ENCODE data around the gene TESK2.

TESK2 gene

DNA sequence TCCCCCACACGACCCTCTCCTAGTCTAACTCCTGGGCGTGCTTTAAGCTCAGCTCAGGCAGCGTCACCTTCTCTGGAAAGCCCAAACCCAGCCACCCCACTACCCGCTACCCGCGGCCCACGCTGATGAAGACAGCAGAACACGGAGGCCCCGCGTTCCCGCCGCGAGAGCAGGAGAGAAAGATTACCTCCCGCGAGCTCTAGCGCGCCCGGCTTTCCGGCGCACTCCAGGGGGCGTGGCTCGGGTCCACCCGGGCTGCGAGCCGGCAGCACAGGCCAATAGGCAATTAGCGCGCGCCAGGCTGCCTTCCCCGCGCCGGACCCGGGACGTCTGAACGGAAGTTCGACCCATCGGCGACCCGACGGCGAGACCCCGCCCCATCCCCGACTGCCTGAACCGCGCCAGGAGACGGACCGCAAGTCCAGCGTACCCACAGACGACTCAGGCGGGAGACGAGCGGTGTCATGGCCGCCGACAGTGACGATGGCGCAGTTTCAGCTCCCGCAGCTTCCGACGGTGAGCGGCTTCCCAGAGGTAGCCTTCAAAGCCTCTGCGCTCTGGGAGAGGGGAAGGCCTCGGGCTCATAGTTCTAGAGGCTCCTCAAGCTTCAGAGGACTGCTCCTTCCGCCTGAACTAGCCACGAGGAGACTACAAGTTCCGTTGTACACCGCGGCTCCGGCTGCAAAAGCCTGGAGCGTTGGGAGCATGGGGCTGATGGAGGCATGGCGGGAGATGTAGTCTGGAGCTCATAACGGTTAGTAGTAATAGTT, 151.0 kb downstream of the TESK2 start, which contains the start of the genes MUTYH and TOE1:
Gene MUTYH, minus strand, starts transcription at position 652 of the 770 bp plus-strand sequence. CDS start 5,935 bp downstream, outside the sequence.
Gene TOE1, plus strand, starts transcription at position 382 of the 770 bp plus-strand sequence. Its CDS starts 83 bp downstream, at position 465.
- H3K4me3 ChIP-seq (replicated peaks; ENCODE audit: low read depth, low read length): peak within 1 kb of the TSS; percentile 68
- TF ChIP-seq, protein P1, sequence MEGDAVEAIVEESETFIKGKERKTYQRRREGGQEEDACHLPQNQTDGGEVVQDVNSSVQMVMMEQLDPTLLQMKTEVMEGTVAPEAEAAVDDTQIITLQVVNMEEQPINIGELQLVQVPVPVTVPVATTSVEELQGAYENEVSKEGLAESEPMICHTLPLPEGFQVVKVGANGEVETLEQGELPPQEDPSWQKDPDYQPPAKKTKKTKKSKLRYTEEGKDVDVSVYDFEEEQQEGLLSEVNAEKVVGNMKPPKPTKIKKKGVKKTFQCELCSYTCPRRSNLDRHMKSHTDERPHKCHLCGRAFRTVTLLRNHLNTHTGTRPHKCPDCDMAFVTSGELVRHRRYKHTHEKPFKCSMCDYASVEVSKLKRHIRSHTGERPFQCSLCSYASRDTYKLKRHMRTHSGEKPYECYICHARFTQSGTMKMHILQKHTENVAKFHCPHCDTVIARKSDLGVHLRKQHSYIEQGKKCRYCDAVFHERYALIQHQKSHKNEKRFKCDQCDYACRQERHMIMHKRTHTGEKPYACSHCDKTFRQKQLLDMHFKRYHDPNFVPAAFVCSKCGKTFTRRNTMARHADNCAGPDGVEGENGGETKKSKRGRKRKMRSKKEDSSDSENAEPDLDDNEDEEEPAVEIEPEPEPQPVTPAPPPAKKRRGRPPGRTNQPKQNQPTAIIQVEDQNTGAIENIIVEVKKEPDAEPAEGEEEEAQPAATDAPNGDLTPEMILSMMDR (IDR thresholded peaks at IDR 0.05; ENCODE audit: low read length, missing control alignments): no peak

DNA sequence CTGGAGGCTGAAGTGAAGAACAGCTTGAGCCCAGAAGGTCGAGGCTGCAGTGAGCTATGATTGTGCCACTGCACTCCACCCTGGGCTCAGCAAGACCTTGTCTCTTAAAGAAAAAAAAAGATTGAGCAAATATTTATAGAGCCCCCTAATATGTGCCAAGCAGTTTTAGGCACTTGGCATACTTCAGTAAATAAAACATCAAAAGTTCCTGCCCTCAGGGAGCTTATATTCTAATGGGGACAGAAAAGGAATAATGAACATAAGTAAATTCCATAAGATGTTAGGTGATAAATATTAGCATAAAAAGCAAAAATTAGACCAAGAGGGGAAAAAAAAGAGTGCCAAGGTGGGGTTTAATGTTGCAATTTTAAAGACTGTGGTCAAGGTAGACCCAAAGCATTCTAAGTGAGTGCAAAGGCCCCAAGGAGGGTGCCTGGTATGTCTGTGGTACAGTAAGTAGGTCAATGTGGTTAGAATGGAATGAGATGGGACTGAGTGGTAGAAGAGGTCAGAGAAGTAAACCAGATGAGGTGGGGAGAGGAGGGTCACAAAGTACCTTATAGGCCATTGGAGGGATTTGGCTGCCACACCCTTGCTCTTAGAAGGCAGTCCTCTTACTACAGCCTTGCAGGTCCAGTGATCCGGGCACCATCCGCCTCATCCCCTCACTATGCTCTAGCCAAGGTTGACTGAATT, 153.2 kb downstream of the TESK2 start:
- TF ChIP-seq, protein P1 (IDR thresholded peaks at IDR 0.05; ENCODE audit: low read length, missing control alignments): no peak
- H3K4me3 ChIP-seq (replicated peaks; ENCODE audit: low read depth, low read length): no peak overlapping the region
- no peak for DNase-seq (ENCODE audit: low read depth)

More for the DNA sequence above, 151.0 kb downstream of the TESK2 start, which contains the start of the genes MUTYH and TOE1:
- peak; percentile 91 for DNase-seq (ENCODE audit: low read depth)

DNA sequence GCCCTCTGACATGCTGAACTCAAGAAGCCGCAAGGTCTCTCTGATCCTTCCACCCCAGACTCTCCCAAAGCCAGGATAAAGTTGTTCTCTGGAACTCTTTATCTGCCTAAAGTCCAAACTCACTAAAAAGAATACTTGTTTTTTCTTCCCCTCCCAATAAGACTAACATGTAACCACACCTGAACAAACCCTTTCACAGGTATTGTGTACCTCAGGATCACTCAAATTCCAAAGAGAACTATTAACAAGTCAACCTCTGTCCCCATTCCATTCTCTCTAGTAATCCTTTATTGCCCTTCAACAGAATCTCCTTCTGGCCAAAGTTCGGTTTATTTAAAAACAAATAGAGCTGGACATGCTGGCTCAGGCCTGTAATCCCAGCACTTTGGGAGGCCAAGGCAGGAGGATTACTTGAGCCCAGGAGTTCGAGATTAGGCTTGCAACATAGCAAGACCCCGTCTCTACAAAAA, 155.1 kb downstream of the TESK2 start:
- TF ChIP-seq, protein P1 (IDR thresholded peaks at IDR 0.05; ENCODE audit: low read length, missing control alignments): no peak

GRCh38 chr1:45334308-45335245, 156.4 kb downstream of the TESK2 start:
- TF ChIP-seq, protein P1 (IDR thresholded peaks at IDR 0.05; ENCODE audit: low read length, missing control alignments): no peak
- DNase-seq (ENCODE audit: low read depth): peak; percentile 27
- no peak overlapping the region for H3K4me3 ChIP-seq (replicated peaks; ENCODE audit: low read depth, low read length)

More for the DNA sequence above, 155.1 kb downstream of the TESK2 start:
- DNase-seq (ENCODE audit: low read depth): no peak
- H3K4me3 ChIP-seq (replicated peaks; ENCODE audit: low read depth, low read length): no peak overlapping the region

DNA sequence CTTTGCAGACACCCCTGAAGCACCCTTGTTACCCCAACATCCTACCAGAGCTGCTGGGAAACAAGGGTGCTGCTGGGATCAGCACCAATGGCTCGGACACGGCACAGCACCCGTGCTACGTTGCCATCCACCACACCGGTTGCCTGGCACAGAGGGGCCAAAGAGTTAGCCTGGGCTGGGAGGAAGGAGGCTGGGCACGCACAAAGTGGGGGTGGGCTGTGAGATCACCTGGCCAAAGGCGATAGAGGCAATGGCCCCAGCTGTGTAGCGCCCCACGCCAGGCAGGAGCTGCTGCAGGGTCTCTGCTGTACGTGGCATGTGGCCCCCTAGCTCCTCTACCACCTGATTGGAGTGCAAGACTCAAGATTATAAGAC, 158.6 kb downstream of the TESK2 start:
- TF ChIP-seq, protein P1 (IDR thresholded peaks at IDR 0.05; ENCODE audit: low read length, missing control alignments): no peak
- no peak overlapping the region for H3K4me3 ChIP-seq (replicated peaks; ENCODE audit: low read depth, low read length)
- no peak for DNase-seq (ENCODE audit: low read depth)

Data from fibroblast of pulmonary artery (primary cell).